NB4 (cell line): Measurements from ENCODE around the gene PMAIP1.

Source experiments
- POLR2A ChIP-seq: IDR thresholded peaks from 2 replicates; pipeline ENCODE4 v1.6.1; 2011; ENCODE audit warnings: mild to moderate bottlenecking; ENCODE audit not compliant: insufficient read length; ENCODE audit errors: extremely low read depth
- TF ChIP-seq, protein P1 (sequence below): IDR thresholded peaks from one replicate; pipeline ENCODE4 v1.5.1; 2012; ENCODE audit warnings: low read depth, low read length

DNA sequence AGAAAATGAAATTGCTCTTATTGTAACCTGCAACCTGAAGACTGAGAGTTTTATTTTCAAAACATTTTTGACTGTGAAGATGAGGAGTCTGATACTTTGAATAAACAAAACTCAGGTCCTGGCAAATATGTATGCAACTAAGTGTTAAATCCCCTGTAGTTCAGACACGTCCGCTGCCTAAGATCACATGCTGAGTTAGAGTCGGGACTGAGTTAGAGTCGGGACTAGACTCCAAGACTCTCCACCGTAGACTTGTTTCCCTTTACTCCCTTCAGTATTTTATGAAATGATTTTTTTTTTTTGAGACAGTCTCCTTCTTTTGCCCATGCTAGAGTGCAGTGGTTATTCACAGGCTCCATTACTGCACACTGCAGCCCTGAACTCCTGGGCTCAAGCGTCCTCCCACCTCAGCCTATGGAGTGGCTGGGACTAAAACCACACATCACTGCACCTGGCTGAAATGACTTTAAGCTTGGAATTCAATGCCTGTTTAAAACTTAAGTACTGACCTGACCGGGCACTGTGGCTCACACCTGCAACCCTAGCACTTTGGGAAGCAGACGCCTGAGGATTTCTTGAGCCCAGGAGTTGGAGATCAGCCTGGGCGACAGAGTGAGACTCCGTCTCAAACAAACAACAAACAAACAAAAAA, 28.0 kb upstream of the PMAIP1 start:
- TF ChIP-seq, protein P1, sequence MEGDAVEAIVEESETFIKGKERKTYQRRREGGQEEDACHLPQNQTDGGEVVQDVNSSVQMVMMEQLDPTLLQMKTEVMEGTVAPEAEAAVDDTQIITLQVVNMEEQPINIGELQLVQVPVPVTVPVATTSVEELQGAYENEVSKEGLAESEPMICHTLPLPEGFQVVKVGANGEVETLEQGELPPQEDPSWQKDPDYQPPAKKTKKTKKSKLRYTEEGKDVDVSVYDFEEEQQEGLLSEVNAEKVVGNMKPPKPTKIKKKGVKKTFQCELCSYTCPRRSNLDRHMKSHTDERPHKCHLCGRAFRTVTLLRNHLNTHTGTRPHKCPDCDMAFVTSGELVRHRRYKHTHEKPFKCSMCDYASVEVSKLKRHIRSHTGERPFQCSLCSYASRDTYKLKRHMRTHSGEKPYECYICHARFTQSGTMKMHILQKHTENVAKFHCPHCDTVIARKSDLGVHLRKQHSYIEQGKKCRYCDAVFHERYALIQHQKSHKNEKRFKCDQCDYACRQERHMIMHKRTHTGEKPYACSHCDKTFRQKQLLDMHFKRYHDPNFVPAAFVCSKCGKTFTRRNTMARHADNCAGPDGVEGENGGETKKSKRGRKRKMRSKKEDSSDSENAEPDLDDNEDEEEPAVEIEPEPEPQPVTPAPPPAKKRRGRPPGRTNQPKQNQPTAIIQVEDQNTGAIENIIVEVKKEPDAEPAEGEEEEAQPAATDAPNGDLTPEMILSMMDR = no peak
- no peak for TF ChIP-seq POLR2A
